Measurements from ENCODE around the gene DLG1. TPM values are rescaled to one million over a fixed set of nuclear protein-coding genes. Genes with fewer than 3 reads are reported as not detected.

Gene DLG1
- total and polyA plus RNA-seq, 2 experiments from 2014 or later = 27.6 to 98.0 TPM

DNA sequence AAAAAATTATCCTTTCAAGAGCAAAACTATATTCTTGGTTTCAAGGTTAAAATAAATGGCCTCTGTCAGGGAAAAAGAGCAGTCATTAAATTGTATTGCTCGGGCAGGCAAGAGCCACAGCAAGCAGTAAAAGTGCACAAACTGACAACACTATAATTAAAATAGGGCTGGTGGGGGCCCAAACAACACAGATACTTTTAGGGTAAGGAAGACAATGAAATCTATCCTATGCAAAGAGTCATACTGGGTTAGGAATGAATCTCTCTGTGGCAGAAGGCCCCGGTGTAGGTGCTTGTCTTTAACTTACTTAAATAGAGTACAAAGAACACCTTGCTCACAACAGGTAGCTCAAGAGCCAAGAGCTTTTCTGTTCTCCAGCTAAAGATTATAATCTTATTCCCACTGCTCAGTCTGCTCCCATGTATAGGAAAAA, 94.7 kb downstream of the DLG1 start (continued):
- TF ChIP-seq, protein P1, sequence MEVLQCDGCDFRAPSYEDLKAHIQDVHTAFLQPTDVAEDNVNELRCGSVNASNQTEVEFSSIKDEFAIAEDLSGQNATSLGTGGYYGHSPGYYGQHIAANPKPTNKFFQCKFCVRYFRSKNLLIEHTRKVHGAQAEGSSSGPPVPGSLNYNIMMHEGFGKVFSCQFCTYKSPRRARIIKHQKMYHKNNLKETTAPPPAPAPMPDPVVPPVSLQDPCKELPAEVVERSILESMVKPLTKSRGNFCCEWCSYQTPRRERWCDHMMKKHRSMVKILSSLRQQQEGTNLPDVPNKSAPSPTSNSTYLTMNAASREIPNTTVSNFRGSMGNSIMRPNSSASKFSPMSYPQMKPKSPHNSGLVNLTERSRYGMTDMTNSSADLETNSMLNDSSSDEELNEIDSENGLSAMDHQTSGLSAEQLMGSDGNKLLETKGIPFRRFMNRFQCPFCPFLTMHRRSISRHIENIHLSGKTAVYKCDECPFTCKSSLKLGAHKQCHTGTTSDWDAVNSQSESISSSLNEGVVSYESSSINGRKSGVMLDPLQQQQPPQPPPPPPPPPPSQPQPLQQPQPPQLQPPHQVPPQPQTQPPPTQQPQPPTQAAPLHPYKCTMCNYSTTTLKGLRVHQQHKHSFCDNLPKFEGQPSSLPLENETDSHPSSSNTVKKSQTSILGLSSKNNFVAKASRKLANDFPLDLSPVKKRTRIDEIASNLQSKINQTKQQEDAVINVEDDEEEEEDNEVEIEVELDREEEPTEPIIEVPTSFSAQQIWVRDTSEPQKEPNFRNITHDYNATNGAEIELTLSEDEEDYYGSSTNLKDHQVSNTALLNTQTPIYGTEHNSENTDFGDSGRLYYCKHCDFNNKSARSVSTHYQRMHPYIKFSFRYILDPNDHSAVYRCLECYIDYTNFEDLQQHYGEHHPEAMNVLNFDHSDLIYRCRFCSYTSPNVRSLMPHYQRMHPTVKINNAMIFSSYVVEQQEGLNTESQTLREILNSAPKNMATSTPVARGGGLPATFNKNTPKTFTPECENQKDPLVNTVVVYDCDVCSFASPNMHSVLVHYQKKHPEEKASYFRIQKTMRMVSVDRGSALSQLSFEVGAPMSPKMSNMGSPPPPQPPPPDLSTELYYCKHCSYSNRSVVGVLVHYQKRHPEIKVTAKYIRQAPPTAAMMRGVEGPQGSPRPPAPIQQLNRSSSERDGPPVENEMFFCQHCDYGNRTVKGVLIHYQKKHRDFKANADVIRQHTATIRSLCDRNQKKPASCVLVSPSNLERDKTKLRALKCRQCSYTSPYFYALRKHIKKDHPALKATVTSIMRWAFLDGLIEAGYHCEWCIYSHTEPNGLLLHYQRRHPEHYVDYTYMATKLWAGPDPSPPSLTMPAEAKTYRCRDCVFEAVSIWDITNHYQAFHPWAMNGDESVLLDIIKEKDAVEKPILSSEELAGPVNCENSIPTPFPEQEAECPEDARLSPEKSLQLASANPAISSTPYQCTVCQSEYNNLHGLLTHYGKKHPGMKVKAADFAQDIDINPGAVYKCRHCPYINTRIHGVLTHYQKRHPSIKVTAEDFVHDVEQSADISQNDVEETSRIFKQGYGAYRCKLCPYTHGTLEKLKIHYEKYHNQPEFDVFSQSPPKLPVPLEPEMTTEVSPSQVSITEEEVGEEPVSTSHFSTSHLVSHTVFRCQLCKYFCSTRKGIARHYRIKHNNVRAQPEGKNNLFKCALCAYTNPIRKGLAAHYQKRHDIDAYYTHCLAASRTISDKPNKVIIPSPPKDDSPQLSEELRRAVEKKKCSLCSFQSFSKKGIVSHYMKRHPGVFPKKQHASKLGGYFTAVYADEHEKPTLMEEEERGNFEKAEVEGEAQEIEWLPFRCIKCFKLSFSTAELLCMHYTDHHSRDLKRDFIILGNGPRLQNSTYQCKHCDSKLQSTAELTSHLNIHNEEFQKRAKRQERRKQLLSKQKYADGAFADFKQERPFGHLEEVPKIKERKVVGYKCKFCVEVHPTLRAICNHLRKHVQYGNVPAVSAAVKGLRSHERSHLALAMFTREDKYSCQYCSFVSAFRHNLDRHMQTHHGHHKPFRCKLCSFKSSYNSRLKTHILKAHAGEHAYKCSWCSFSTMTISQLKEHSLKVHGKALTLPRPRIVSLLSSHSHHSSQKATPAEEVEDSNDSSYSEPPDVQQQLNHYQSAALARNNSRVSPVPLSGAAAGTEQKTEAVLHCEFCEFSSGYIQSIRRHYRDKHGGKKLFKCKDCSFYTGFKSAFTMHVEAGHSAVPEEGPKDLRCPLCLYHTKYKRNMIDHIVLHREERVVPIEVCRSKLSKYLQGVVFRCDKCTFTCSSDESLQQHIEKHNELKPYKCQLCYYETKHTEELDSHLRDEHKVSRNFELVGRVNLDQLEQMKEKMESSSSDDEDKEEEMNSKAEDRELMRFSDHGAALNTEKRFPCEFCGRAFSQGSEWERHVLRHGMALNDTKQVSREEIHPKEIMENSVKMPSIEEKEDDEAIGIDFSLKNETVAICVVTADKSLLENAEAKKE (CRISPR knock-in tag; IDR thresholded peaks at IDR 0.05) = no peak
- TF ChIP-seq JUNB (IDR thresholded peaks at IDR 0.05; ENCODE audit: unreplicated experiment) (no peak), EZH2phosphoT487 (IDR thresholded peaks at IDR 0.05; ENCODE audit: unreplicated experiment) (no peak), ZNF331 (CRISPR knock-in tag; IDR thresholded peaks at IDR 0.05; ENCODE audit: low read depth) (no peak), POLR2AphosphoS5 (IDR thresholded peaks at IDR 0.05; ENCODE audit: low read depth) (no peak), EZH2 (IDR thresholded peaks at IDR 0.05; ENCODE audit: low read depth, unreplicated experiment) (no peak), NANOG (IDR thresholded peaks at IDR 0.05; ENCODE audit: borderline replicate concordance) (no peak)

DNA sequence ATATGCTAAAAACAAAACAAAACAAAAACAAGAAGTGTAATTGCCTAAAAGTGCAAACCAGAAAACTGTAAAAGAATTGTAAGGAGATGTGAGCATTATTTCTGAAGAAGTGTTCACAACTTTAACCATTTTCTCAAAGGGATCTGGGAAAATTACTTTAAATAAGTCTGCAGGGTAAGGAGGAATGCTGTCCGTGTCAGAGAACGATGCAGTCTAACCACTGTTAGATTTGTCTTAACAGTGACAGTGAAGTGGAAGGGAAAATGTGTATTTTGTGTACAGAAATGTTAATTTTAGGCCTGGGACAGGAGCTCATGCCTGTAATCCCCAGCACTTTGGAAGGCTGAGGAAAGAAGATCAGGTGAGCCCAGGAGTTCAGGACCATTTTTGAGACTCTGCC, 95.7 kb downstream of the DLG1 start:
- H3K27ac Mint-ChIP-seq = no peak overlapping the region
- H3K36me3 ChIP-seq (ENCODE audit: insufficient read depth) = no peaks in the 10 kb centered on the region
- TF ChIP-seq, protein P1 (CRISPR knock-in tag; IDR thresholded peaks at IDR 0.05) = no peak
- H3K27me3 ChIP-seq (ENCODE audit: insufficient read depth) = no peaks in the 10 kb centered on the region
- no peak for ATAC-seq
- no peak for DNase-seq (ENCODE audit: low spot score)
- peaks cover 2% of the 10 kb centered on the region for H3K27me3 Mint-ChIP-seq (ENCODE audit: insufficient read depth, low read depth, poor library complexity)
- H3K4me3 Mint-ChIP-seq = no peak overlapping the region
- H3F3A ChIP-seq (replicated peaks; ENCODE audit: low read depth) = 0 out of 2 replicates have a peak, but pooled peaks cover 2% of the 10 kb centered on the region
- peaks cover 92% of the 10 kb centered on the region for H3K79me2 ChIP-seq (replicated peaks; ENCODE audit: insufficient read depth)
- no peak overlapping the region for H3K4me3 ChIP-seq
- no peak overlapping the region for H3K4me2 ChIP-seq
- H3K36me3 Mint-ChIP-seq (ENCODE audit: low read depth) = no peaks in the 10 kb centered on the region
- no peak overlapping the region for H2AFZ ChIP-seq
- H3K27ac ChIP-seq (ENCODE audit: low read depth) = no peak overlapping the region
- peaks cover 62% of the 10 kb centered on the region for H3K4me1 Mint-ChIP-seq
- no peaks in the 10 kb centered on the region for H3K9me3 Mint-ChIP-seq
- H3K9me2 ChIP-seq (ENCODE audit: insufficient read depth) = no peaks in the 10 kb centered on the region
- peaks cover 49% of the 10 kb centered on the region for H3K4me1 ChIP-seq (ENCODE audit: insufficient read depth)
- peaks cover 30% of the 10 kb centered on the region for H4K20me1 ChIP-seq (replicated peaks; ENCODE audit: insufficient read depth)
